Tibial nerve (tissue), 4 donors: ENCODE measurements around the gene SPHKAP.

ENCODE experiments used
- EP300 ChIP-seq, 2 donors: sonication (generic); formaldehyde crosslinking; IDR thresholded peaks; one replicate each; pipeline ENCODE4 v1.6.1; 2017; ENCODE audit warnings: antibody characterized with exemption in 2 of 2, mild to moderate bottlenecking in 1 of 2
- POLR2A ChIP-seq, 2 donors: fragments of 450-650 bp; IDR thresholded peaks; one replicate each; pipeline ENCODE4 v1.6.1; 2017; ENCODE audit warnings: antibody characterized with exemption in 2 of 2, mild to moderate bottlenecking in 2 of 2, moderate library complexity in 2 of 2
- TF ChIP-seq, protein P1 (sequence below), 5 experiments: fragments of 200-600 bp in 3 of 5; fragments of 450-650 bp in 2 of 5; sonication (generic) in 3 of 5; IDR thresholded peaks; one replicate each; pipeline ENCODE4 v1.5.1; 2016 to 2019; ENCODE audit warnings: antibody characterized with exemption in 5 of 5, mild to moderate bottlenecking in 3 of 5, moderate library complexity in 2 of 5

DNA sequence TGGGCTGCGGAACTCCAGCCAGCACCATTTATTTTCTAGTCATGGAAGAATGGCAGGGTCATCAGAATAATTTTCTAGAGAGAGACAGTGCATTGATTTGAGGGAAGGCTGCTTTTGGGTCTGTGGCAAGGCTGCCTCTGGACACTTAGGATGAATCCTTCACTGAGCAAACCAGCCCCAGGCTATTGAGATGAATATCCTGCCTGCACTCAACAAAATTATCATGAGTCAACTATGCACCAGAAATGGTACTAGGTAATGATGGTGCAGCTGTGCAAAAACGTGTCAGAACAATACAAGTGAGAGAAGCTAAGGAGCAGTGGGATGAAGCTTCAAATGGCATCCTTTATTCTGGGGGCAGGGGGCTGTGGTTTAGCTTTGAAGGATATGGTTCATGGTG lies 115.8 kb downstream of the SPHKAP start:
- TF ChIP-seq, protein P1, sequence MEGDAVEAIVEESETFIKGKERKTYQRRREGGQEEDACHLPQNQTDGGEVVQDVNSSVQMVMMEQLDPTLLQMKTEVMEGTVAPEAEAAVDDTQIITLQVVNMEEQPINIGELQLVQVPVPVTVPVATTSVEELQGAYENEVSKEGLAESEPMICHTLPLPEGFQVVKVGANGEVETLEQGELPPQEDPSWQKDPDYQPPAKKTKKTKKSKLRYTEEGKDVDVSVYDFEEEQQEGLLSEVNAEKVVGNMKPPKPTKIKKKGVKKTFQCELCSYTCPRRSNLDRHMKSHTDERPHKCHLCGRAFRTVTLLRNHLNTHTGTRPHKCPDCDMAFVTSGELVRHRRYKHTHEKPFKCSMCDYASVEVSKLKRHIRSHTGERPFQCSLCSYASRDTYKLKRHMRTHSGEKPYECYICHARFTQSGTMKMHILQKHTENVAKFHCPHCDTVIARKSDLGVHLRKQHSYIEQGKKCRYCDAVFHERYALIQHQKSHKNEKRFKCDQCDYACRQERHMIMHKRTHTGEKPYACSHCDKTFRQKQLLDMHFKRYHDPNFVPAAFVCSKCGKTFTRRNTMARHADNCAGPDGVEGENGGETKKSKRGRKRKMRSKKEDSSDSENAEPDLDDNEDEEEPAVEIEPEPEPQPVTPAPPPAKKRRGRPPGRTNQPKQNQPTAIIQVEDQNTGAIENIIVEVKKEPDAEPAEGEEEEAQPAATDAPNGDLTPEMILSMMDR (IDR thresholded peaks at IDR 0.05), result no peak
- TF ChIP-seq POLR2A (IDR thresholded peaks at IDR 0.05), result no peak
- no peak for TF ChIP-seq EP300 (IDR thresholded peaks at IDR 0.05)
